Liver (tissue), 9 donors: Measurements from ENCODE around the gene GPR132. TPM values are rescaled to one million over a fixed set of nuclear protein-coding genes. Genes with fewer than 3 reads are reported as not detected.

Source experiments
- DNase-seq: peaks from one replicate; pipeline ENCODE4 v3.0.0-alpha.2; 2017; ENCODE audit warnings: low spot score
- H3K27ac ChIP-seq, 2 donors: one replicate each; pipeline ENCODE4 v1.7.0; 2013; ENCODE audit warnings: inconsistent platforms in 2 of 2, low read length in 2 of 2, control low read depth in 1 of 2, low read depth in 1 of 2, mild to moderate bottlenecking in 1 of 2
- H3K27me3 ChIP-seq, 4 donors: one replicate each; pipeline versions ENCODE4 v1.6.1 to v1.7.0; 2013; ENCODE audit warnings: low read length in 3 of 4, inconsistent platforms in 1 of 4, mild to moderate bottlenecking in 1 of 4, moderate library complexity in 1 of 4; ENCODE audit not compliant: control insufficient read depth in 4 of 4, insufficient read depth in 4 of 4
- H3K36me3 ChIP-seq, 4 donors: one replicate each; pipeline versions ENCODE4 v1.6.1 to v1.7.0; 2013; ENCODE audit warnings: low read length in 3 of 4, mild to moderate bottlenecking in 3 of 4, low read depth in 1 of 4, moderate library complexity in 1 of 4; ENCODE audit not compliant: control insufficient read depth in 4 of 4, insufficient read depth in 3 of 4
- H3K4me1 ChIP-seq, 4 donors: one replicate each; pipeline versions ENCODE4 v1.6.1 to v1.7.0; 2013; ENCODE audit warnings: low read length in 3 of 4, mild to moderate bottlenecking in 3 of 4, moderate library complexity in 1 of 4; ENCODE audit not compliant: control insufficient read depth in 4 of 4, insufficient read depth in 4 of 4
- H3K4me3 ChIP-seq, 3 donors: one replicate each; pipeline versions ENCODE4 v1.6.1 to v1.7.0; 2013; ENCODE audit warnings: low read length in 3 of 3, control low read depth in 1 of 3, low read depth in 1 of 3, mild to moderate bottlenecking in 1 of 3
- H3K9ac ChIP-seq, 2 donors: one replicate each; pipeline ENCODE4 v1.7.0; 2013; ENCODE audit warnings: low read length in 2 of 2, mild to moderate bottlenecking in 2 of 2, moderate library complexity in 2 of 2, control low read depth in 1 of 2, low read depth in 1 of 2
- H3K9me3 ChIP-seq, 4 donors: one replicate each; pipeline versions ENCODE4 v1.6.1 to v1.7.0; 2013; ENCODE audit warnings: low read length in 3 of 4; ENCODE audit not compliant: control insufficient read depth in 4 of 4
- CTCF ChIP-seq: fragments of 150-350 bp; IDR thresholded peaks from 2 replicates; pipeline ENCODE4 v1.5.1; 2017; ENCODE audit warnings: improper control_type of control experiment, low read depth, low read length; ENCODE audit not compliant: missing input control
- FOXA1 ChIP-seq: IDR thresholded peaks from 2 replicates; pipeline ENCODE4 v1.6.1; 2016; ENCODE audit warnings: antibody characterized with exemption
- GABPA ChIP-seq, 2 donors: IDR thresholded peaks in 1 of 2; conservative IDR thresholded peaks in 1 of 2; 2 replicates each; pipeline ENCODE4 v1.6.1; 2016; ENCODE audit warnings: antibody characterized with exemption in 2 of 2, mild to moderate bottlenecking in 1 of 2, moderate library complexity in 1 of 2
- HNF4A ChIP-seq, 2 donors: conservative IDR thresholded peaks; 2 replicates each; pipeline ENCODE4 v1.6.1; 2016; ENCODE audit warnings: antibody characterized with exemption in 2 of 2, mild to moderate bottlenecking in 2 of 2
- HNF4G ChIP-seq: IDR thresholded peaks from 2 replicates; pipeline ENCODE4 v1.6.1; 2016; ENCODE audit warnings: antibody characterized with exemption
- JUND ChIP-seq, 2 donors: IDR thresholded peaks; 2 replicates each; pipeline ENCODE4 v1.6.1; 2016; ENCODE audit warnings: antibody characterized with exemption in 2 of 2
- MAX ChIP-seq: IDR thresholded peaks from 2 replicates; pipeline ENCODE4 v1.6.1; 2016; ENCODE audit warnings: antibody characterized with exemption
- NR2F2 ChIP-seq: IDR thresholded peaks from 2 replicates; pipeline ENCODE4 v1.6.1; 2016; ENCODE audit warnings: antibody characterized with exemption
- RAD21 ChIP-seq, 2 donors: IDR thresholded peaks; 2 replicates each; pipeline ENCODE4 v1.6.1; 2016; ENCODE audit warnings: antibody characterized with exemption in 2 of 2, mild to moderate bottlenecking in 2 of 2
- REST ChIP-seq: IDR thresholded peaks from 2 replicates; pipeline ENCODE4 v1.6.1; 2016; ENCODE audit warnings: antibody characterized with exemption, mild to moderate bottlenecking
- RXRA ChIP-seq, 2 donors: IDR thresholded peaks; 2 replicates each; pipeline ENCODE4 v1.6.1; 2017 to 2018; ENCODE audit warnings: antibody characterized with exemption in 2 of 2, mild to moderate bottlenecking in 1 of 2
- TAF1 ChIP-seq: conservative IDR thresholded peaks from 2 replicates; pipeline ENCODE4 v1.6.1; 2016; ENCODE audit warnings: antibody characterized with exemption, mild to moderate bottlenecking
- YY1 ChIP-seq: IDR thresholded peaks from 2 replicates; pipeline ENCODE4 v1.6.1; 2016; ENCODE audit warnings: antibody characterized with exemption, mild to moderate bottlenecking
- ZBTB33 ChIP-seq: IDR thresholded peaks from 2 replicates; pipeline ENCODE4 v1.6.1; 2016; ENCODE audit warnings: antibody characterized with exemption
- WGBS: extraction: QIAGEN DNeasy Blood & Tissue Kit; methylation state at CpG from one replicate; pipeline ENCODE4 v1.1.7; 2013; 5-methylcytosine and 5-hydroxymethylcytosine counted together
- polyA plus RNA-seq, 2 donors: library from polyadenylated mRNA; stranded (reverse) in 1 of 2; unstranded in 1 of 2; fragments of 200-250 nt in 1 of 2; fragments of >200 nt in 1 of 2; fragmentation: Nextera tagmentation in 1 of 2; extraction: Ambion mirVana in 1 of 2; gene quantifications; one replicate each; pipeline versions ENCODE4 v1.2.1 to v1.2.3, GENCODE V29; 2013 to 2015
- total RNA-seq, 2 donors: library from RNA; depleted of rRNA; stranded (reverse); fragments of >200 nt; gene quantifications; one replicate each; pipeline ENCODE4 v1.2.3, GENCODE V29; 2014
- TF ChIP-seq, protein P1 (sequence below): IDR thresholded peaks from 2 replicates; pipeline ENCODE4 v1.6.1; 2016; ENCODE audit warnings: antibody characterized with exemption
- donor health status: healthy.
- donor health status: healthy.
- donor health status: healthy.
- donor health status: healthy.
- donor health status: healthy.

GPR132 gene
- total and polyA plus RNA-seq, 4 donors: 0.32 to 1.2 (median 0.75) TPM

GRCh38 chr14:105091054-105091516 is 25.9 kb upstream of the GPR132 start:
- WGBS: 59% methylated on average over 9 of the region's 9 CpGs
- H3K27me3 ChIP-seq: peaks cover 0 to 2% (median 0%) of the 10 kb centered on the region in 4 donors
- peaks cover 27 to 60% (median 37%) of the 10 kb centered on the region in 4 donors for H3K4me1 ChIP-seq
- TF ChIP-seq ZBTB33: no peak
- no peak for TF ChIP-seq MAX
- TF ChIP-seq RAD21 (IDR thresholded peaks at IDR 0.05): no peak
- TF ChIP-seq FOXA1: no peak
- TF ChIP-seq GABPA (IDR thresholded peaks at IDR 0.05 in 1 of 2, conservative IDR thresholded peaks at IDR 0.05 in 1 of 2): no peak
- TF ChIP-seq, protein P1, sequence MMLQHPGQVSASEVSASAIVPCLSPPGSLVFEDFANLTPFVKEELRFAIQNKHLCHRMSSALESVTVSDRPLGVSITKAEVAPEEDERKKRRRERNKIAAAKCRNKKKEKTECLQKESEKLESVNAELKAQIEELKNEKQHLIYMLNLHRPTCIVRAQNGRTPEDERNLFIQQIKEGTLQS: no peak
- no peak for TF ChIP-seq HNF4G
- no peak for TF ChIP-seq REST
- TF ChIP-seq HNF4A (conservative IDR thresholded peaks at IDR 0.05): no peak
- TF ChIP-seq YY1: no peak
- TF ChIP-seq TAF1: no peak
- no peak for TF ChIP-seq CTCF
- TF ChIP-seq JUND (IDR thresholded peaks at IDR 0.05): no peak
- TF ChIP-seq RXRA (IDR thresholded peaks at IDR 0.05): no peak
- H3K4me3 ChIP-seq: no peak overlapping the region
- no peaks in the 10 kb centered on the region for H3K9me3 ChIP-seq
- H3K27ac ChIP-seq: peak overlapping the region in 1 of 2 donors; percentile 62
- H3K36me3 ChIP-seq: no peaks in the 10 kb centered on the region
- no peak overlapping the region for H3K9ac ChIP-seq
- DNase-seq: no peak

DNA sequence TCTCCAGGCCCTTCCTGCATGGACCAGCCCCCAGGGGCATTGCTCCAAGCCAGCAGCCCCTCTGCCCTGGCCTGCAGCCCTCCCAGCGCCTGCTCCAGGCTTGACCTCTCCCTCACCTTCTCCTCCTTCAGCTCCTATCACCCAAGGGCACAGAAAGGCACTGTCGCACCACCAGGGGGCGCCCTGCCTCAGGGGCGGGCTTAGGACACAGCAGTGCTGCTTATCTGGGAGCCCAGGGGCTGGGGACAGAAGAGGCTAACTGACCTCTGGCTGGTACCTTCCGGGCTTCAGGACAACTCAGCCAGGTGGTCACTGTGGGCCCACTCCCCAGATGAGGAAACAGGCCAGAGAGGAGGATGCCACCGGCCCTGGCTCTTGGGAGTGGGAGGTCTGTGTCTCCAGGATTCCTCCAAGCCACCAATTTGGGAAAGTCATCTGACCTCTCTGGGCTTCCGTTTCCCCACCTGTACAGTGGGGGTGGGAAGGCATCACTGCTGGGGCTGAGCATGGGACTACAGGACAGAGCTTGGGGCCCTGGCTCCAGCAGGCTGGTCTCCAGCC is 25.3 kb upstream of the GPR132 start:
- Histone ChIP-seq H3K4me3 (no peak overlapping the region), H3K27me3 (peaks cover 0 to 2% (median 0%) of the 10 kb centered on the region in 4 donors), H3K27ac (no peak overlapping the region), H3K4me1 (peaks cover 27 to 60% (median 37%) of the 10 kb centered on the region in 4 donors), H3K9me3 (no peaks in the 10 kb centered on the region), H3K36me3 (no peaks in the 10 kb centered on the region), H3K9ac (no peak overlapping the region)
- TF ChIP-seq HNF4A (conservative IDR thresholded peaks at IDR 0.05) (peak in 1 of 2 donors; percentile 17), RXRA (IDR thresholded peaks at IDR 0.05) (peak; percentile 38 to 75), RAD21 (IDR thresholded peaks at IDR 0.05) (peak; percentile 80 to 89), CTCF (peak; percentile 82), JUND (IDR thresholded peaks at IDR 0.05) (no peak), NR2F2 (peak; percentile 52)
- DNase-seq: peak; percentile 86
- 15% methylated on average over 7 of the region's 7 CpGs for WGBS
